RPMI7951 (cell line): ENCODE measurements around the gene APRT. TPM values are rescaled to one million over a fixed set of nuclear protein-coding genes. Genes with fewer than 3 reads are reported as not detected.

ENCODE experiments used
- total RNA-seq: library from RNA; depleted of rRNA; stranded (reverse); fragments of >200 nt; shearing (Covaris generic); gene quantifications from 2 replicates; pipeline ENCODE4 v1.2.3, GENCODE V29; 2014; rRNA removed

Gene APRT
- total RNA-seq, 1 experiment from 2014 or later: 122 TPM

Other genes with a start within 250 kb of the APRT start
- 6.4 and 7.9 TPM in 2 replicates for gene ZC3H18, start 241.5 kb downstream of the APRT start, total RNA-seq
- gene IL17C, start 173.4 kb downstream of the APRT start, total RNA-seq: not detected in 2 replicates
- 30.9 and 40.5 TPM in 2 replicates for gene CYBA, start 160.9 kb downstream of the APRT start, total RNA-seq
- gene MVD, start 148.8 kb downstream of the APRT start, total RNA-seq: 27.8 and 31.3 TPM in 2 replicates
- not detected in 2 replicates for gene SNAI3, start 125.4 kb downstream of the APRT start, total RNA-seq
- 10.6 and 16.0 TPM in 2 replicates for gene RNF166, start 105.5 kb downstream of the APRT start, total RNA-seq
- 13.2 and 13.4 TPM in 2 replicates for gene CTU2, start 105.4 kb downstream of the APRT start, total RNA-seq
- gene PIEZO1, start 26.7 kb downstream of the APRT start, total RNA-seq: 76.4 and 91.5 TPM in 2 replicates
- gene CDT1, start 8.1 kb downstream of the APRT start, total RNA-seq: 32.2 and 35.2 TPM in 2 replicates
- 23.9 and 32.1 TPM in 2 replicates for gene GALNS, start 45.0 kb upstream of the APRT start, total RNA-seq
- gene TRAPPC2L, start 45.2 kb upstream of the APRT start, total RNA-seq: 48.7 and 55.3 TPM in 2 replicates
- gene PABPN1L, start 54.7 kb upstream of the APRT start, total RNA-seq: not detected in 2 replicates
- not detected in 2 replicates for gene CBFA2T3, start 165.3 kb upstream of the APRT start, total RNA-seq